Vagina (tissue), 2 donors: ENCODE data around the gene NECTIN2. TPM values are rescaled to one million over a fixed set of nuclear protein-coding genes. Genes with fewer than 3 reads are reported as not detected.
A peak's percentile ranks its signal among the peaks of the same experiment; 100 is the strongest.

Source experiments
- DNase-seq, 2 donors: peaks; one replicate each; pipeline ENCODE4 v3.0.0-alpha.2; 2017; ENCODE audit errors: extremely low spot score in 2 of 2
- H3K27ac ChIP-seq: fragments of 200-600 bp; sonication (generic); one replicate; pipeline ENCODE4 v1.5.1; 2019
- H3K27me3 ChIP-seq: fragments of 200-600 bp; sonication (generic); one replicate; pipeline ENCODE4 v1.5.1; 2019
- H3K36me3 ChIP-seq, 2 donors: fragments of 200-600 bp; sonication (generic); one replicate each; pipeline ENCODE4 v1.5.1; 2017 to 2019
- H3K4me1 ChIP-seq: fragments of 200-600 bp; sonication (generic); one replicate; pipeline ENCODE4 v1.5.1; 2019
- H3K4me3 ChIP-seq, 2 donors: fragments of 200-600 bp; sonication (generic); 1 replicate in 1 of 2; 2 replicates in 1 of 2; pipeline ENCODE4 v1.5.1; 2016 to 2019
- H3K9me3 ChIP-seq: fragments of 200-600 bp; sonication (generic); one replicate; pipeline ENCODE4 v1.5.1; 2019
- CTCF ChIP-seq, 3 experiments: fragments of 450-650 bp in 2 of 3; fragments of 200-600 bp in 1 of 3; sonication (generic) in 1 of 3; IDR thresholded peaks; one replicate each; pipeline ENCODE4 v1.5.1; 2017 to 2019; ENCODE audit warnings: antibody characterized with exemption in 3 of 3, mild to moderate bottlenecking in 2 of 3, moderate library complexity in 2 of 3
- POLR2A ChIP-seq, 2 donors: fragments of 450-650 bp; IDR thresholded peaks; one replicate each; pipeline ENCODE4 v1.6.1; 2017; ENCODE audit warnings: antibody characterized with exemption in 2 of 2, mild to moderate bottlenecking in 2 of 2, moderate library complexity in 2 of 2
- POLR2AphosphoS5 ChIP-seq, 2 donors: sonication (generic); formaldehyde crosslinking; IDR thresholded peaks; one replicate each; pipeline ENCODE4 v1.9.0; 2017; ENCODE audit warnings: antibody characterized with exemption in 2 of 2, mild to moderate bottlenecking in 2 of 2, low read depth in 1 of 2; ENCODE audit not compliant: insufficient read depth in 1 of 2
- intact Hi-C: fragments of 100-400 bp; cut with DNase I; formaldehyde crosslinking; loops from one replicate; pipeline ENCODE4 v1.15.1; 2023
- total RNA-seq: library from RNA; depleted of rRNA; stranded (reverse); fragments of >200 nt; gene quantifications from one replicate; pipeline ENCODE4 v1.2.3, GENCODE V29; 2016

NECTIN2 gene
- total RNA-seq, 1 donor from 2014 or later: 72.9 TPM

- peak overlapping the region; percentile 83 for H3K27ac ChIP-seq
- DNase-seq: peak; percentile 100
- no peaks in the 10 kb centered on the region for H3K27me3 ChIP-seq
- peak; percentile 95 to 98 for TF ChIP-seq POLR2AphosphoS5 (IDR thresholded peaks at IDR 0.05; ENCODE audit: insufficient read depth in 1 of 2, low read depth in 1 of 2)
- TF ChIP-seq POLR2A (IDR thresholded peaks at IDR 0.05): peak in 1 of 2 donors; percentile 40
- TF ChIP-seq CTCF (IDR thresholded peaks at IDR 0.05): no peak
- H3K4me1 ChIP-seq: peaks cover 29% of the 10 kb centered on the region
- H3K36me3 ChIP-seq: peaks cover 0 to 35% of the 10 kb centered on the region in 2 donors
- H3K4me3 ChIP-seq: peak overlapping the region; percentile 65 to 87
- intact Hi-C loops: loop anchor here (5.0 kb wide), 2 partner anchors 202 to 287 kb away; partner anchors contain the start of genes BLOC1S3, PPP1R37 and TRAPPC6A
- H3K9me3 ChIP-seq: no peaks in the 10 kb centered on the region
Observed at GRCh38 chr19:44890366-44891015, 44.4 kb downstream of the NECTIN2 start.

- Histone ChIP-seq H3K4me1 (peaks cover 29% of the 10 kb centered on the region), H3K36me3 (peaks cover 0 to 37% of the 10 kb centered on the region in 2 donors), H3K27ac (peak within 1 kb of the TSS; percentile 83), H3K9me3 (no peaks in the 10 kb centered on the region), H3K27me3 (no peaks in the 10 kb centered on the region), H3K4me3 (peak within 1 kb of the TSS; percentile 87 to 90)
- no peak for DNase-seq
- intact Hi-C loops: loop anchor here (5.0 kb wide), 2 partner anchors 201 to 286 kb away; partner anchors contain the start of genes BLOC1S3, PPP1R37 and TRAPPC6A
- TF ChIP-seq POLR2AphosphoS5 (IDR thresholded peaks at IDR 0.05; ENCODE audit: insufficient read depth in 1 of 2, low read depth in 1 of 2): no peak
- TF ChIP-seq POLR2A (IDR thresholded peaks at IDR 0.05): no peak
- TF ChIP-seq CTCF (IDR thresholded peaks at IDR 0.05): no peak
Observed at GRCh38 chr19:44891016-44891882, 45.2 kb downstream of the NECTIN2 start, which contains the start of gene TOMM40. Gene TOMM40 (plus strand): TSS chr19:44891254. CDS start chr19:44891416, 162 bp downstream.

- no peak for TF ChIP-seq POLR2A (IDR thresholded peaks at IDR 0.05)
- TF ChIP-seq POLR2AphosphoS5 (IDR thresholded peaks at IDR 0.05; ENCODE audit: insufficient read depth in 1 of 2, low read depth in 1 of 2): no peak
- no peak for TF ChIP-seq CTCF (IDR thresholded peaks at IDR 0.05)
- peaks cover 0 to 52% of the 10 kb centered on the region in 2 donors for H3K36me3 ChIP-seq
- no peaks in the 10 kb centered on the region for H3K9me3 ChIP-seq
- H3K27me3 ChIP-seq: no peaks in the 10 kb centered on the region
- no peak overlapping the region for H3K27ac ChIP-seq
- intact Hi-C loops: loop anchor here (5.0 kb wide), 2 partner anchors 199 to 284 kb away; partner anchors contain the start of genes BLOC1S3, PPP1R37 and TRAPPC6A
- H3K4me1 ChIP-seq: peaks cover 29% of the 10 kb centered on the region
- no peak for DNase-seq
- no peak overlapping the region for H3K4me3 ChIP-seq
Observed at GRCh38 chr19:44892932-44893331, 46.8 kb downstream of the NECTIN2 start.

GRCh38 chr19:44893332-44894051 lies 47.4 kb downstream of the NECTIN2 start:
- Histone ChIP-seq H3K9me3 (no peaks in the 10 kb centered on the region), H3K4me3 (no peak overlapping the region), H3K36me3 (peaks cover 0 to 54% of the 10 kb centered on the region in 2 donors), H3K27ac (no peak overlapping the region), H3K27me3 (no peaks in the 10 kb centered on the region), H3K4me1 (peaks cover 29% of the 10 kb centered on the region)
- DNase-seq: no peak
- intact Hi-C loops: loop anchor here (5.0 kb wide), 2 partner anchors 199 to 284 kb away; partner anchors contain the start of genes BLOC1S3, PPP1R37 and TRAPPC6A
- TF ChIP-seq POLR2AphosphoS5 (IDR thresholded peaks at IDR 0.05; ENCODE audit: insufficient read depth in 1 of 2, low read depth in 1 of 2): no peak
- TF ChIP-seq POLR2A (IDR thresholded peaks at IDR 0.05): no peak
- no peak for TF ChIP-seq CTCF (IDR thresholded peaks at IDR 0.05)
